ENCODE data around the gene BIRC7. TPM values are rescaled to one million over a fixed set of nuclear protein-coding genes. Genes with fewer than 3 reads are reported as not detected.

BIRC7 gene
- total RNA-seq, 4 donors from 2014 or later, result not detected

GRCh38 chr20:63202811-63203526, 32.7 kb upstream of the BIRC7 start:
- TF ChIP-seq EP300 (IDR thresholded peaks at IDR 0.05), result no peak
- TF ChIP-seq, protein P1, sequence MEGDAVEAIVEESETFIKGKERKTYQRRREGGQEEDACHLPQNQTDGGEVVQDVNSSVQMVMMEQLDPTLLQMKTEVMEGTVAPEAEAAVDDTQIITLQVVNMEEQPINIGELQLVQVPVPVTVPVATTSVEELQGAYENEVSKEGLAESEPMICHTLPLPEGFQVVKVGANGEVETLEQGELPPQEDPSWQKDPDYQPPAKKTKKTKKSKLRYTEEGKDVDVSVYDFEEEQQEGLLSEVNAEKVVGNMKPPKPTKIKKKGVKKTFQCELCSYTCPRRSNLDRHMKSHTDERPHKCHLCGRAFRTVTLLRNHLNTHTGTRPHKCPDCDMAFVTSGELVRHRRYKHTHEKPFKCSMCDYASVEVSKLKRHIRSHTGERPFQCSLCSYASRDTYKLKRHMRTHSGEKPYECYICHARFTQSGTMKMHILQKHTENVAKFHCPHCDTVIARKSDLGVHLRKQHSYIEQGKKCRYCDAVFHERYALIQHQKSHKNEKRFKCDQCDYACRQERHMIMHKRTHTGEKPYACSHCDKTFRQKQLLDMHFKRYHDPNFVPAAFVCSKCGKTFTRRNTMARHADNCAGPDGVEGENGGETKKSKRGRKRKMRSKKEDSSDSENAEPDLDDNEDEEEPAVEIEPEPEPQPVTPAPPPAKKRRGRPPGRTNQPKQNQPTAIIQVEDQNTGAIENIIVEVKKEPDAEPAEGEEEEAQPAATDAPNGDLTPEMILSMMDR (IDR thresholded peaks at IDR 0.05), result no peak
- no peak for TF ChIP-seq POLR2A (IDR thresholded peaks at IDR 0.05; ENCODE audit: low read depth)
- TF ChIP-seq POLR2AphosphoS5 (IDR thresholded peaks at IDR 0.05), result no peak
- Histone ChIP-seq H3K27ac (replicated peaks in 1 of 4) (no peak overlapping the region), H3K36me3 (peaks cover 27 to 87% (median 78%) of the 10 kb centered on the region in 4 donors), H3K4me3 (no peak overlapping the region), H3K9me3 (no peaks in the 10 kb centered on the region), H3K27me3 (no peaks in the 10 kb centered on the region), H3K4me1 (peaks cover 15 to 63% (median 45%) of the 10 kb centered on the region in 4 donors)
- intact Hi-C loops (cut with DNase I), result no loop called here
- WGBS, result 89% methylated on average over 18 of the region's 29 CpGs
- DNase-seq (ENCODE audit: extremely low spot score), result no peak

GRCh38 chr20:63204362-63204761, 31.3 kb upstream of the BIRC7 start:
- intact Hi-C loops (cut with DNase I), result no loop called here
- DNase-seq (ENCODE audit: extremely low spot score), result no peak
- no peaks in the 10 kb centered on the region for H3K9me3 ChIP-seq
- H3K27ac ChIP-seq (replicated peaks in 1 of 4), result no peak overlapping the region
- 97% methylated on average over 3 of the region's 5 CpGs for WGBS
- H3K27me3 ChIP-seq, result no peaks in the 10 kb centered on the region
- H3K36me3 ChIP-seq, result peaks cover 38 to 100% (median 85%) of the 10 kb centered on the region in 4 donors
- no peak for TF ChIP-seq POLR2AphosphoS5 (IDR thresholded peaks at IDR 0.05)
- H3K4me3 ChIP-seq, result no peak overlapping the region
- H3K4me1 ChIP-seq, result peaks cover 4 to 65% (median 40%) of the 10 kb centered on the region in 4 donors

DNA sequence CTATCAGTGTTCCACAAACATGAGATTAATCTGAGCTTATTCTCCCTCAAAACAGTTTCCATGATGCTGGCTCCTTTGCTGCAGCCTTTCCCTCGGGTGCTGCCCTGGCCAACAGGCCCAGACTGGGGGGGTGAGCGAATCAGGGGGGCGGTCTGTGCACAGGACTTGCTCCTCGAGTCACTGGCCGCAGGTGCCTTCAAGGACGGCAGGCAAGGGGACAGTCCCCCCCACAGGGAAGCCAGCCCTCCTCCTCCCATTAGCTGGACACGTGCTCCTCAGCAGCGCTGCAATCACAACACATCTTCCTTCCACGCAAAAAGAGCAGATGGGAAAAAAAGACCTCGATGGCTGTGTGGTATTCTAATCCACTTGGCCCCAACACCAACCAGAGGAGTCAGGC, 29.8 kb upstream of the BIRC7 start:
- Histone ChIP-seq H3K4me1 (peaks cover 8 to 65% (median 47%) of the 10 kb centered on the region in 4 donors), H3K27me3 (no peaks in the 10 kb centered on the region), H3K27ac (replicated peaks in 1 of 4) (peak overlapping the region in 1 of 4 donors; percentile 68), H3K36me3 (peaks cover 42 to 100% (median 86%) of the 10 kb centered on the region in 4 donors), H3K9me3 (no peaks in the 10 kb centered on the region), H3K4me3 (no peak overlapping the region)
- DNase-seq (ENCODE audit: extremely low spot score), result no peak
- WGBS, result 78% methylated on average over 9 of the region's 10 CpGs
- intact Hi-C loops (cut with DNase I), result no loop called here
- TF ChIP-seq, protein P1 (IDR thresholded peaks at IDR 0.05), result no peak
- TF ChIP-seq POLR2AphosphoS5 (IDR thresholded peaks at IDR 0.05) (no peak), EP300 (IDR thresholded peaks at IDR 0.05) (no peak), POLR2A (IDR thresholded peaks at IDR 0.05; ENCODE audit: low read depth) (no peak)

- intact Hi-C loops (cut with DNase I), result no loop called here
- Histone ChIP-seq H3K4me1 (peaks cover 8 to 67% (median 55%) of the 10 kb centered on the region in 4 donors), H3K27me3 (no peaks in the 10 kb centered on the region), H3K27ac (replicated peaks in 1 of 4) (peak overlapping the region; percentile 52 to 68 (median 54)), H3K4me3 (no peak overlapping the region), H3K9me3 (no peaks in the 10 kb centered on the region), H3K36me3 (peaks cover 40 to 100% (median 86%) of the 10 kb centered on the region in 4 donors)
- no peak for DNase-seq (ENCODE audit: extremely low spot score)
- TF ChIP-seq POLR2A (IDR thresholded peaks at IDR 0.05; ENCODE audit: low read depth) (no peak), POLR2AphosphoS5 (IDR thresholded peaks at IDR 0.05) (peak; percentile 37 to 38)
- 69% methylated on average over 7 of the region's 11 CpGs for WGBS
These were observed 28.8 kb upstream of the BIRC7 start for GRCh38 chr20:63206878-63207277.

GRCh38 chr20:63208346-63208909, 27.3 kb upstream of the BIRC7 start:
- peaks cover 21 to 83% (median 71%) of the 10 kb centered on the region in 4 donors for H3K4me1 ChIP-seq
- no peak overlapping the region for H3K4me3 ChIP-seq
- 87% methylated on average over 6 of the region's 6 CpGs for WGBS
- intact Hi-C loops (cut with DNase I), result no loop called here
- H3K9me3 ChIP-seq, result no peaks in the 10 kb centered on the region
- DNase-seq (ENCODE audit: extremely low spot score), result no peak
- H3K27me3 ChIP-seq, result no peaks in the 10 kb centered on the region
- no peak for TF ChIP-seq POLR2AphosphoS5 (IDR thresholded peaks at IDR 0.05)
- TF ChIP-seq, protein P1 (IDR thresholded peaks at IDR 0.05), result no peak
- TF ChIP-seq EP300 (IDR thresholded peaks at IDR 0.05), result no peak
- TF ChIP-seq POLR2A (IDR thresholded peaks at IDR 0.05; ENCODE audit: low read depth), result no peak
- peaks cover 42 to 100% (median 86%) of the 10 kb centered on the region in 4 donors for H3K36me3 ChIP-seq
- H3K27ac ChIP-seq (replicated peaks in 1 of 4), result peak overlapping the region in 1 of 4 donors; percentile 26
